Fibroblast of peridontal ligament (primary cell): ENCODE data around the gene ANO6.

Experiments
- DNase-seq: peaks from one replicate; pipeline ENCODE4 v3.0.0-alpha.2; 2010; ENCODE audit errors: extremely low read depth

Gene ANO6

GRCh38 chr12:45209784-45210183 lies 6.1 kb upstream of the ANO6 start:
- DNase-seq = no peak

- no peak for DNase-seq
These were observed 3.8 kb upstream of the ANO6 start for GRCh38 chr12:45212064-45212463.

DNA sequence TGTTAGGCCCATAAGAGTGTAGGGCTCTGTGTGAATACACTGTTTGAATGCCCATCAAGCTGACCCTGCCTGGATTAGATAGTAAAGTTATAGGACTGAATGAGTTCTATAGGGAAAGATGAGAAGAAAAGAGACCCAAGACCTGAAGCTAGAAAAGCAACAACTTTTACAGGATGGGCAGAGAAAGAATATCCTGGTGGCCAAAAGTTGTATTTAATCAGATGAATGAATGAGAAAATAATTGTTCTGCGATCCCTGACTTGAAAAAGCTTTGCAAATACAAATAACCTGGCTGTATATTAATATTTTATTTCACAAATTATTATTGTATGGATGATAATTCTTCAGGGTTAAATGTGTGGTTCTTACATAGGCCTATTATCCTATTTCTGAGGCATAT lies 2.8 kb upstream of the ANO6 start:
- DNase-seq = no peak

GRCh38 chr12:45214071-45214470 lies 1.8 kb upstream of the ANO6 start:
- no peak for DNase-seq

GRCh38 chr12:45214749-45215418 lies 1.0 kb upstream of the ANO6 start:
- DNase-seq = peak; percentile 70

DNA sequence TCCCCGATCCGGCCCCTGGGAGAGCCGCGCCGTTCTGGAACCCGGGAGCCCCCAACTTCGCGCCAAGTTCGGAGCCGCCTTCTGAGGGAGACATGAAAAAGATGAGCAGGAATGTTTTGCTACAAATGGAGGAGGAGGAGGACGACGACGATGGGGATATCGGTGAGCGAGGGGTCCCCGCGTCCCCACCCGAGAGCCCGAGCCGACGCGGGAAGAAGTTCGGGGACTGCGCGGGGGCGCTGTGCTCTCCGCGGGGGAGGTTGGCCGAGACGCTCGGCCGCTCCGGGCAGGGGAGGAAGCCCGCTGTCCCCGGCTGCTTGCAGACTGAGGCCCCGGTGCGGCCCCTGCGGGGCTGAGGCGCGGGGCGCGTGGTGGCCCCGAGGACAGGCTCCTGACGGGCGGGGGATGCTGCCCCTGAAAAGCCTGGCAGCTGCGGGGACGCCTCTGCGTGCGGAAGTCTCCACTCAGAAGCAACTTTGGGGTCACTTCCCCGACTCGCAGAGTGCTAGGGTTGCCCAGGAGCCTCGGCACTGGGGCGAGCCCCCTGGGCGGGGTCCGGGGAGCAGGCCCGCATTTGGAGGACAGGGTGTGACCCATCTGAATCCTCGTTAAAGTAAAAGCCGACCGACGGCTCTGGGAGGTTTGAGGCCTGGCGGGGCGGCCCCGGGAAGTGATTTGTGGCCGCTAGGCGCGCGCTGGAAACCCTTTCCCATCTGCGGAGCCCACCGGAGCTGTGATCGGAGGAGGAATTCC lies 511 bp downstream of the ANO6 start:
- peak; percentile 39 for DNase-seq

- no peak for DNase-seq
These were observed 1.1 kb downstream of the ANO6 start for GRCh38 chr12:45216983-45217485.

DNA sequence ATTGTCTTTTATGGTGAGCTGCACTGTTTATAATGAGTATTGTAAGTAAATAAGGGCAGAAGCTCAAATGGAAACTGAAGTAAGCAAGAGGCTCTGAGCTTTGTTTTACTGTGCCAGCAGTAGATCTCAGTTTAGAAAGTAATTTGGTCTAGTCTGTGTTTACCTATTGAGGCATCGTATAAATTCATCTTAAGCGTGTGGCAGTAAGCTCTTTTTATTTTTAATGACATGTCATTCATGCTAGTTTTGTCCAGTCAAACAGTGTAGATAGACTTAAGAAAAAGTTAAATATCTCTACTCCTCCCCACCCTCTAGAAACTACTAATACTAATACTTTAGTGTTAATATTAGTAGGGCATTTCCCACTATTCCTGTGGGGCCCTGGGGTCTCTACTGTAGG lies 2.0 kb downstream of the ANO6 start:
- DNase-seq = peak; percentile 34

- peak; percentile 16 for DNase-seq
These were observed 3.7 kb downstream of the ANO6 start for GRCh38 chr12:45219621-45220020.

- peak; percentile 8 for DNase-seq
These were observed 4.6 kb downstream of the ANO6 start for GRCh38 chr12:45220363-45220931.

DNA sequence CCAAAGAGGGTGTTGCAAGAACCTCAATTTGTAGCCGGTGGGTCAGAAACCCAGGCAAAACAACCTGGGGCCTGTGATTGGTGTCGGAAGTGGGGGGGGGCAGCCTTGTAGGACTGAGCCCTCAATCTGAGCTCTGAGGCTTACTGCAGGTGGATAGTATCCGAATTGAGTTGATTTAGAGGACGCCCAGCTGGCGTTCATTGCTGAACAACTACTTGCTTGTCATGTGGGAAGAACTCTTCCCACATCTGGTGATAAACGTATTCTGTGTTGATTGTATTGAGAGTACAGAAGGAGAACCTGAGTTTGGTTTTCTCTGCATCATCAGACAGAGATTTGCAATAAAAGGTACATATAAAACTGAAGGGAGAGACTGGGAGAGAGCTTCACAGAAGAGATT lies 5.1 kb downstream of the ANO6 start:
- no peak for DNase-seq

DNA sequence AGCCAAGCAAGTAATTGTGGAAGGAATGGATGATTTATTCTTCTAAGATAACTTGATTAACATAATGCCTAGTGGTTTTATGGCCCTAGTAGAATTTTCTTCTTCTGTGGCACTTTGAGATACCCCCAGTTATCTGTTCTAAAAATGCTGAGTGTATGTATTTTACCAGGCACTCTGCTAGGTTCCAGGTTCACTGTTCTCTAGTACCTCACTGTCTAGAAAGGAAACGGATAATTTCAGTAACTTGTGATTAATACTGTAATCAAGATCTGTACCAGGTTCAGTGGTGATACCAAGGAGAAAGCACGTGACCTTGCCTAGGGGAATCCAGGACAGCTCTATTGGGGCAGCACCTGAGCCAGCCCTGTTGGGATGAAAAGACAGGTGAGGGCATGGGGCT lies 8.0 kb downstream of the ANO6 start:
- DNase-seq = no peak

DNA sequence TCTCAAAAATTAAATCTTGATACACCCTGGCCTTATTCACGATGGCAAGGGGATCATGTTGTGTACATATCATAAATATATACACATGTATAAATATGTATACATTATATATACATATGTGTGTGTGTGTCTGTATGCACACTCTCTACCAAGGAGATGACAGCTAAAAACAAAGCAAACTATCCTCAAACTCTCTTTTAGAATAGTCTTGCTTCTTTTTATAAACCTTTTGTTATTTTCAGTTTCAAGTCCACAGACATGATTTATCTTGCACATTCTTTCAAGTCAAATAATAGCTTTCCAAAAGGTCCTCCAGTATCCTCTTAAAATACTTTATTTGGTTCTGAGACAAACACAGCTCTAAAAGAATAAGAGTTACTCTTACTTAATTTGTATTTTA lies 8.4 kb downstream of the ANO6 start:
- DNase-seq = peak; percentile 8

DNA sequence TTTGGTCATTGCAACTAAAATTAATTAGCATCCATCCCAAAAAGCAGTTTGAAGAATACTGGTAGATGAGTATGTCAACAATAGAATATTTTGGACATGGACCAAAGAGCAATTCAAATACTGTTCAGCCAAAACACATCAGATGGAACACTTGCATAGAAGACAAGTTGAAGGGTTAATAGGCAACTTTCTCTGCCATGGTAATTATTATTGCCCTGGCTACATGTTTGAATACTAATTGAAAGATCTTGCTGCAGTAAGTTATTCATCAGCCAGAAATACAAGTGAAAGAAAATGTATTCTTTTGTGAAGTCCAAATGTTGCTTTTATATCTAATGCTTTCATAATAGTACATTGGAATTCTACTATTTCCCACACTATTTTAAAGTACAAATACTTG lies 10.1 kb downstream of the ANO6 start:
- no peak for DNase-seq

DNA sequence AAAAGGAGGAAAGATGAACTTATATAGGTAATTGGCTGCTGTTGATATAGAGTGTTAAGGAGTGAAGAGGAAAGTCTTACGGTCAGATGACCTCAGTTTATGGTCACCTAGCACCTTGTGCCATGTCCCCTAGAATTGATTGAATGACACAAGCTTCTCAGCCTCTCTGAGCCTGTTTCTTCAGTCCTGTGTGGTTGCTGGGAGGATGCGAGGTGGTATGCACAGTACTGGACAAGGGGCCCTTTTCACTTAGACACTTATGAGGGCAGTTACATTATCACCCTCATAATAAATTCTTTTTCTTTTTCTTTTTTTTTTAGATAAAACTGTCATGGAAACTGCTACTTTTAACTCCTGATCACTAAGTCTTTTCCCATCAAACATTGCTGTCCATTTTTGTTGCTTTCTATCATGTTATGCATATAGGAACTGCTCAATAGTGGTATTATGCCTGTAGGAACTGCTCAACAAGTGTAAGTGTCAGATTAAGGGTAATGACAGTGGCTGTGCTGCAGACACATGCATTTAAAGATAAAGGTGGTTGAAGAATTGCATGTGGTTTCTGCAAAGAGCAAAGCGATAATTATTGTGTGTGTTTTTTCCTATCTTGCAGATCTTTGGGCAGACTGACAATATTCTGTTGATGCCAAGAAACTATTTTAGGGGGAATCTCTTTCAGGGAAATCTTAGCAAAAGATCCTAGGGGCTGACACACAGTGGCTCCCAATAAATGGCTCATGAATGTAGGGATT lies 11.6 kb downstream of the ANO6 start:
- DNase-seq = no peak

DNA sequence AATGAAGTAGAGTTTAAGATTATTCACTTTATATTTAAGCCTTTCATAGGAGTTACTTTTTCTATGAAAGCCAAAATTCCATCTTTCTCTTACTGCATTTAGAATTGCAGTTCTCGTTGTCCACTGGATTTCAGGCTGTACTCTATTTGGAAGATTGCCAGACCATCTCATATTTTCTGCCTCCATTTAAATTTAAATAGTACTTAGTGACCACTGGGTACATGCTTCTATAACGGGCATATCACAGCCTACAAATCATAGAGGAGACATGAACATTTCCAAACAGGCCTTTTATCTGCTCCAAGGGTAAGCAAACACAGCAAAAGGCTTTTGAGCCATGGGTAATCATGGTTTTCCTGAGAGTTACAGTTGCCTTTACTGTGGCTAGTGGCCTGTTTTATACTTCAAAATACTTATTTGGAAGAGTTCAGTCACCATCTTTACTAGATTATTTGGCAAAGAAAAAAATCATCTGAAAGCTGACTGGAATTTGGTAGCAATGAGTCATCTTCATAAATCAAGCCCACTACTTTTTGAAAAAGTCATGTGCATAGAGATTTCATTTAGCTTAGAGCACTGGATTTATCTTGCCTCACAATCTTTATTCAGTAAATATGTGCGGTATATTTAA lies 15.7 kb downstream of the ANO6 start:
- DNase-seq = peak; percentile 90

- no peak for DNase-seq
These were observed 16.4 kb downstream of the ANO6 start for GRCh38 chr12:45232146-45232755.

DNA sequence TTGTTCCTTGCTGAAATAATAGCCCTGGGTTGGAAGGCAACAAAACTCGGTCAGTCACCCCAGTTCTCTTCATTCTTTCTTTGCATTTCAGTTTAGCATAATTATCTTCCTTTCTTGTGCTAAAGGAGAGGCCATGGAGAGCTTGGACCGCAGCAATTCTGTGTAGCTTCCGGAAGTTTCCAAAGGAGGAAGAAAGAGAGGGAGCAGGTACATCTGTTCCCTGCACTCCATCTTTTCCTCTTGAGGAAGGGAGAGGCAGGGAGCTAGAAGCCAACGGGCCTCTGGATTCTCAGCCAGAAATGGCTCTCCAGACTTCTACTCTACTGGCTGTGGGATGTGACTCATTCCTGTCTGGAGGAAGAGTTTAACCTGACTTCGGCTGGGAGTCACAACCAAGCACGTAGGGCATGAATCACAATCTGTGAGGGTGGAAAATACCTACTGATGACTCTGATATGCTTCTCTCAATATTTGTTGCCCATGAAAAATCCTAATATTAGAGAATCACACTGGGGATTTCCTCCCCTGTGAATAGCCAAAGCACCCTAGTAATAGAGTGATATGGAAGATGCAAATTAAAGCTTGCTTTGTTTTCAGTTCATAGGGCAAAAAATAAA lies 17.0 kb downstream of the ANO6 start:
- DNase-seq = peak; percentile 93

GRCh38 chr12:45234139-45234865 lies 18.4 kb downstream of the ANO6 start:
- DNase-seq = peak; percentile 99
